A549 (cell line): Measurements from ENCODE around the gene ZSCAN18.

Experiments
- CEBPB ChIP-seq, 2 experiments: fragments of >200 bp in 1 of 2; sonication (Bioruptor Twin) in 1 of 2; formaldehyde crosslinking in 1 of 2; IDR thresholded peaks; 2 replicates each; pipeline ENCODE4 v1.6.1; 2012 to 2016
- CTCF ChIP-seq: fragments of >200 bp; sonication (Bioruptor Twin); formaldehyde crosslinking; IDR thresholded peaks from 3 replicates; pipeline ENCODE4 v1.5.1; 2016
- EP300 ChIP-seq, 2 experiments: fragments of >200 bp; sonication (Bioruptor Twin); formaldehyde crosslinking; IDR thresholded peaks; 2 replicates in 1 of 2; 3 replicates in 1 of 2; pipeline ENCODE4 v1.6.1; 2016 to 2017
- JUN ChIP-seq, 2 experiments: fragments of >200 bp; sonication (Bioruptor Twin); formaldehyde crosslinking; IDR thresholded peaks; 2 replicates in 1 of 2; 3 replicates in 1 of 2; pipeline ENCODE4 v1.6.1; 2016 to 2017
- JUNB ChIP-seq: fragments of >200 bp; sonication (Bioruptor Twin); formaldehyde crosslinking; IDR thresholded peaks from 2 replicates; pipeline ENCODE4 v1.6.1; 2016
- MAX ChIP-seq: IDR thresholded peaks from 2 replicates; pipeline ENCODE4 v1.6.1; 2012
- NR3C1 ChIP-seq: fragments of >200 bp; sonication (Bioruptor Twin); formaldehyde crosslinking; IDR thresholded peaks from 3 replicates; pipeline ENCODE4 v1.6.1; 2017
- PBX3 ChIP-seq: IDR thresholded peaks from 2 replicates; pipeline ENCODE4 v1.6.1; 2012
- POLR2A ChIP-seq: IDR thresholded peaks from 2 replicates; pipeline ENCODE4 v1.6.1; 2012; ENCODE audit warnings: mild to moderate bottlenecking, low read length
- ZFP36 ChIP-seq: fragments of 450-650 bp; IDR thresholded peaks from 2 replicates; pipeline ENCODE4 v1.6.1; 2014; ENCODE audit warnings: borderline replicate concordance; ENCODE audit not compliant: partially characterized antibody
- TF ChIP-seq, protein P1 (sequence below): fragments of 200-600 bp; sonication (generic); IDR thresholded peaks from 2 replicates; pipeline ENCODE4 v1.6.1; 2016; ENCODE audit warnings: antibody characterized with exemption, mild to moderate bottlenecking, moderate library complexity

DNA sequence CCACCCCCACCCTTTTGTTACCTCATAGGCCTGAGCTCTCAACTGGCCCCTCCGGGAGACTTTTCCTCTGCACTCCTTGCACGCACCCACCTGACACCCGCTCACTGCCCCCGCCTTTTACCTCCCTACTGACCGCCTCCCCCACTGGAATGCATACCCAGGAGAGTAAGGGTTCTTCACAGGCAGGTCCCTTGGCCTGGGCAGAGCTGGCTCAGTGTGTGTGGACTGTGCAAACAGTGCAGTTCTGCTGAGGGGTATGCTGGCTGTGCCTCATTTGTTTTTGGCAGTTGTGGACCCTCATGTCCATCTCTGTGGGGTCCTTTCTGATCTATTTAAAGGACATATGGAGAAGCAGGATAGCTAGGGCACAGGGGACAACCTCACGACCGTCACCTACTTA is 5.0 kb downstream of the ZSCAN18 start:
- TF ChIP-seq POLR2A (no peak), CEBPB (IDR thresholded peaks at IDR 0.05) (no peak), PBX3 (no peak), CTCF (no peak), MAX (no peak), EP300 (IDR thresholded peaks at IDR 0.05) (no peak), JUNB (no peak), NR3C1 (no peak), JUN (IDR thresholded peaks at IDR 0.05) (no peak), ZFP36 (no peak)
- TF ChIP-seq, protein P1, sequence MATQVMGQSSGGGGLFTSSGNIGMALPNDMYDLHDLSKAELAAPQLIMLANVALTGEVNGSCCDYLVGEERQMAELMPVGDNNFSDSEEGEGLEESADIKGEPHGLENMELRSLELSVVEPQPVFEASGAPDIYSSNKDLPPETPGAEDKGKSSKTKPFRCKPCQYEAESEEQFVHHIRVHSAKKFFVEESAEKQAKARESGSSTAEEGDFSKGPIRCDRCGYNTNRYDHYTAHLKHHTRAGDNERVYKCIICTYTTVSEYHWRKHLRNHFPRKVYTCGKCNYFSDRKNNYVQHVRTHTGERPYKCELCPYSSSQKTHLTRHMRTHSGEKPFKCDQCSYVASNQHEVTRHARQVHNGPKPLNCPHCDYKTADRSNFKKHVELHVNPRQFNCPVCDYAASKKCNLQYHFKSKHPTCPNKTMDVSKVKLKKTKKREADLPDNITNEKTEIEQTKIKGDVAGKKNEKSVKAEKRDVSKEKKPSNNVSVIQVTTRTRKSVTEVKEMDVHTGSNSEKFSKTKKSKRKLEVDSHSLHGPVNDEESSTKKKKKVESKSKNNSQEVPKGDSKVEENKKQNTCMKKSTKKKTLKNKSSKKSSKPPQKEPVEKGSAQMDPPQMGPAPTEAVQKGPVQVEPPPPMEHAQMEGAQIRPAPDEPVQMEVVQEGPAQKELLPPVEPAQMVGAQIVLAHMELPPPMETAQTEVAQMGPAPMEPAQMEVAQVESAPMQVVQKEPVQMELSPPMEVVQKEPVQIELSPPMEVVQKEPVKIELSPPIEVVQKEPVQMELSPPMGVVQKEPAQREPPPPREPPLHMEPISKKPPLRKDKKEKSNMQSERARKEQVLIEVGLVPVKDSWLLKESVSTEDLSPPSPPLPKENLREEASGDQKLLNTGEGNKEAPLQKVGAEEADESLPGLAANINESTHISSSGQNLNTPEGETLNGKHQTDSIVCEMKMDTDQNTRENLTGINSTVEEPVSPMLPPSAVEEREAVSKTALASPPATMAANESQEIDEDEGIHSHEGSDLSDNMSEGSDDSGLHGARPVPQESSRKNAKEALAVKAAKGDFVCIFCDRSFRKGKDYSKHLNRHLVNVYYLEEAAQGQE, result no peak
